OCI-LY1 (cell line): ENCODE results near the gene TUBE1.

Experiments
- CTCF ChIP-seq: fragments of 200-600 bp; sonication (generic), shearing (Covaris generic); IDR thresholded peaks from 2 replicates; pipeline ENCODE4 v1.5.1; 2017; ENCODE audit warnings: mild to moderate bottlenecking, antibody characterized with exemption, low read length, moderate library complexity, mixed read lengths
- EZH2 ChIP-seq: fragments of 200-600 bp; sonication (generic), shearing (Covaris generic); IDR thresholded peaks from 2 replicates; pipeline ENCODE4 v1.8.0; 2017; ENCODE audit warnings: borderline replicate concordance, mixed run types, mild to moderate bottlenecking, antibody characterized with exemption, low read length, moderate library complexity, mixed read lengths

DNA sequence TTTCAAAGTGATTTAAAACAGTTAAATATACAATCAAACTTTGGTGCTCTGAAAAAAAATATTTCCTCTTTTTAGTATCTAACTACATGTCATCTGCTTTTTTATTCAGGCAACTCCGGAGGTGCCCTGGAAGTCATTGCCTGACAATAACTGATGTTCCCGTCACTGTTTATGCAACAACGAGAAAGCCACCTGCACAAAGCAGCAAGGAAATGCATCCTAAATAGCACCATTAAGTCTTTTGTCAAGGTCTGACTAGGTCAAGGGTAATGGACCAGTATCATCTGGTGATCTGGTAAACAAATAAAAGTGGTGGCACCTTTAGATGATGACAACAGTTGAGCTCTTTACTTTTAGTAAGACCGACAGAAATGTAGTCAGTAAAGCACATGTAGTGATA, 13.3 kb upstream of the TUBE1 start:
- no peak for TF ChIP-seq CTCF
- no peak for TF ChIP-seq EZH2
